ENCODE measurements around the gene BRD3. TPM values are rescaled to one million over a fixed set of nuclear protein-coding genes. Genes with fewer than 3 reads are reported as not detected.
A peak's percentile ranks its signal among the peaks of the same experiment; 100 is the strongest.
"Not testable (repeated sequence)": the region's sequence is repeated elsewhere in the genome, so short reads cannot be mapped to it uniquely, and the experiment has no call there.

BRD3 gene
- total RNA-seq, 1 experiment from 2014 or later = 4.0 TPM

DNA sequence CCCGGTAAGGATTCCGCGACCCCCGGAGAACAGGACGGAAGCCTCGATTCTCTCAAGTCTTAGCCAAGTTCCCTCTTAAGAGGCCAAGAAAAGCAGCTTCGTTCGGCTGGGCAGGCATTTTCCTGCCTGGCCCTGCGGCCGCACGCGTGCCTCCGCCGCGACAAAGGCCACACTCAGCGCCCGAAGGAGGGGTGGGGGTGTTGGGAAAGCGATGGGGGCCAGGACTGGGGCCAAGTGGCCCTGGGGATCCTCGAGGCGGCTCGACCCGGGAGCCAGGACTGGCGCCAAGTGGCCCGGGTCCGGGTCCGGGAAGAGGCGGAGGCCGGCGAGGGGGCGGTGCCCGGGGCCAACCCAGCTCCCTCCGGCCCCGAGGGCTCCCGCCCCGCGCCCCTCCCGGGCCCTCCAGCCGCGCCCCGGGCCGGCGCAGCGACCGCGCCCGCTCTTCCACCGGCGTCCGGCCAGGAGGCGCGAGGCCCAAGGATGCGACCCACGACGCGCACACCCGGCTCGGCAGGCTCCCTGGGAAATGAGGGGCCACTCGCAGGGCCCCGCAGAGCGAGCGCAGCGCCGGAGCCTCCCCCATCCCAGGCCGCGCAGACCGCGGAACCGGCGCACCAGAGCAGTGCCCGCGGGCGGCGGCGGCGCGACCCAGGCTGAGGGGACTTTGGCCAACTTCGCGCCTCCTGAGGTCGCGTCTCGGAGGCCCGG, 76.5 kb downstream of the BRD3 start:
- no peak for DNase-seq
- Histone ChIP-seq H3K4me2 (ENCODE audit: low read depth, low read length, poor library complexity, severe bottlenecking) (peak overlapping the region; percentile 97), H2AFZ (ENCODE audit: low read length) (no peak overlapping the region), H3K9ac (ENCODE audit: low read length) (peak overlapping the region; percentile 77), H3K4me3 (ENCODE audit: low read length) (peak overlapping the region; percentile 75), H3K9me2 (replicated peaks; ENCODE audit: insufficient read depth, low read length) (no peaks in the 10 kb centered on the region), H3K27ac (ENCODE audit: low read length) (no peak overlapping the region), H3K27me3 (ENCODE audit: low read length) (no peaks in the 10 kb centered on the region), H3K9me3 (ENCODE audit: low read length) (no peaks in the 10 kb centered on the region), H3K79me2 (ENCODE audit: low read length) (no peaks in the 10 kb centered on the region), H3K36me3 (ENCODE audit: insufficient read depth, low read length) (no peaks in the 10 kb centered on the region), H4K20me1 (ENCODE audit: insufficient read depth, low read depth, low read length) (peaks cover 45% of the 10 kb centered on the region), H3K4me1 (ENCODE audit: low read length) (peaks cover 14% of the 10 kb centered on the region)

DNA sequence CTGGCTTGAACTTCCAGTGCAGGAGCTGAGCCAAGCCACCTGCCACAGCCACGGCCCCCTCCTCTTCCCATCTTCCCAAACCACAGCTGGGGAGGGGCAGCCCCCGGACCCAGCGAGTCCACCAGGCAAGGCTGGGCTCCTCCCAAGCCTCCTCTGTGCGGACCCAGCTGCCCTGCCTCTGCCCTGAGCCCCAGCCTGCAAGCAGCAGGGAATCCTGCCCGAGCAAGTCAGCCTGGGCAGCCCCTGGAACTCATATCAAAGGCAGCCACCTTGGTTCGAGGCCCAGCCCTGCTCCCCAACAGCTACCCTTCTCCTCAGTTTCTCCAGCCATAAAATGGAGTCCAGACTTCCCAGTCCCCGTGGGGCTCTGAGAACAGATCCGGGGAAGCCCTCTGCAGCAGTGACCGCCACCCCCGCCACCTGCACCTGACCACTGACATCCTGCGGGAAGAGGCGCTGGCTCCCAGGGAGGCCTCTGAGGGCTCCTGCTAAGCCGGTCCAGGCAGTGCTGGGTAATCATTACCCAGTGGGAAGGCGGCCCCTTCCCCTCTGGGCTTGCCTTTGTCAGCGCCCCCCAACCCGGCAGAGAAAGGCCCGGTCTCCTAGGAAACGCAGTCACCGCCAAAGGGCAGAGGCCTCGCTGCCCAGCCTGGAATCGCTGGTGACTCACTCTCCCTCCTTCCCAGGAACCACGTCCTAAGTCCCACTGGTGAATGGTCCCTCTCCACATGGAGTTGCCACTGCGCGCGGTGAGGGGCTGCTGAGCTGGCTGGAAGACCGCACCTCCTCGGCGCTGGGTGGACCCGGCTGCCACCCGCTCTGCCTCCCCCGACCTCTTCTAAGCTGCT, 77.2 kb downstream of the BRD3 start:
- Histone ChIP-seq H3K27ac (ENCODE audit: low read length) (no peak overlapping the region), H3K9me3 (ENCODE audit: low read length) (no peaks in the 10 kb centered on the region), H3K36me3 (ENCODE audit: insufficient read depth, low read length) (no peaks in the 10 kb centered on the region), H3K9ac (ENCODE audit: low read length) (no peak overlapping the region), H3K4me1 (ENCODE audit: low read length) (peaks cover 14% of the 10 kb centered on the region), H2AFZ (ENCODE audit: low read length) (no peak overlapping the region), H3K9me2 (replicated peaks; ENCODE audit: insufficient read depth, low read length) (no peaks in the 10 kb centered on the region), H3K4me3 (ENCODE audit: low read length) (peak overlapping the region; percentile 75; the same call in 1 of the 2 replicates), H4K20me1 (ENCODE audit: insufficient read depth, low read depth, low read length) (peaks cover 50% of the 10 kb centered on the region), H3K27me3 (ENCODE audit: low read length) (no peaks in the 10 kb centered on the region), H3K4me2 (ENCODE audit: low read depth, low read length, poor library complexity, severe bottlenecking) (peak overlapping the region; percentile 97), H3K79me2 (ENCODE audit: low read length) (no peaks in the 10 kb centered on the region)
- no peak for DNase-seq

DNA sequence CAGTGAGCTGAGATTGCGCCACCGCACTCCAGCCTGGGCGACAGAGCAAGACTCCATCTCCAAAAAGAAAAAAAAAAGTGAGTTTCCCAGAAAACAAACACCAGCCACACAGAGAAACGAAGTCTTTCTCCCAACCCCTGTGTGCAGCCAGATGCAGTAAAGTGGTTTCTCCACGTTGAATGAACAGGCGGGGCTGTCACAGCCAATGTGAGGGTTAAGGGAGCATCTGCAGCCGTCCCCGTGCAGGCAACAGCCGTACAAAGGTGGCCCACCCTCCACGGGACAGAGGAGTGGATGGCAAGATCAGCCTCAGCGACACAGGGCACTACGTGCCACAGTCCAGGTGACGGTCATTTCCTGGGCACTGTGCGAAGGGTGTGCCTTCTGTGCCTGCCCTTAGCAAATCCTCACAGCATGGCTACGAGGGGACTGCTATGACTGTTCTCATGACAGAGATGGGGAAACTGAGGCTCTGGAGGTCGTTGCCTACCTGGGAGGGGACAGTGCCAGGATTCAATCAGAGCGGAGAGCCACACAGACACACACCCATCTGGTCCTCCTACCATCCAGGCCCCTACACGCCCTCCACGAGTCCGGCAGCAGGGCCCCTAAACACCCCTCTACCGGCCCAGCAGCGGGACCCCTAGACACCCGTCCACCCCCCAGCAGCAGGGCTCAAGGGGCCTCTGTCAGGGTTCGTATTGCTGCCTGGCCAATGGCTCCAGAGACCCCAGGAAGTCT, 78.0 kb downstream of the BRD3 start:
- no peak overlapping the region for H3K4me3 ChIP-seq (ENCODE audit: low read length)
- H2AFZ ChIP-seq (ENCODE audit: low read length) = no peak overlapping the region
- no peak for DNase-seq

DNA sequence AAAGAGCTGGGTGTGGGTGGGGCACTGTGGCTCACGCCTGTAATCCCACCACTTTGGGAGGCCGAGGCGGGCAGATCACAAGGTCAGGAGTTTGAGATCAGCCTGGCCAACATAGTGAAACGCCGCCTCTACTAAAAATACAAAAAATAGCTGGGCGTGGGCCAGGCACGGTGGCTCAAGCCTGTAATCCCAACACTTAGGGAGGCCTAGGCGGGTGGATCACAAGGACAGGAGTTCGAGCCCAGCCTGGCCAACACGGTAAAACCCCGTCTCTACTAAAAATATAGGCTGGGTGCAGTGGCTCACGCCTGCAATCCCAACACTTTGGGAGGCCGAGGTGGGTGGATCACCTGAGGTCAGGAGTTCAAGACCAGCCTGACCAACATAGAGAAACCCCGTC, 79.1 kb downstream of the BRD3 start:
- H3K36me3 ChIP-seq (ENCODE audit: insufficient read depth, low read length); H3K9me2 ChIP-seq (replicated peaks; ENCODE audit: insufficient read depth, low read length); H3K4me2 ChIP-seq (ENCODE audit: low read depth, low read length, poor library complexity, severe bottlenecking); H3K27me3 ChIP-seq (ENCODE audit: low read length); H3K79me2 ChIP-seq (ENCODE audit: low read length); DNase-seq; H2AFZ ChIP-seq (ENCODE audit: low read length); H3K27ac ChIP-seq (ENCODE audit: low read length); H3K9ac ChIP-seq (ENCODE audit: low read length); H3K4me3 ChIP-seq (ENCODE audit: low read length); H3K9me3 ChIP-seq (ENCODE audit: low read length): not testable (repeated sequence)
- H3K4me1 ChIP-seq (ENCODE audit: low read length) = peaks cover 14% of the 10 kb centered on the region
- peaks cover 45% of the 10 kb centered on the region for H4K20me1 ChIP-seq (ENCODE audit: insufficient read depth, low read depth, low read length)

More for the DNA sequence above, 78.0 kb downstream of the BRD3 start:
- no peaks in the 10 kb centered on the region for H3K9me2 ChIP-seq (replicated peaks; ENCODE audit: insufficient read depth, low read length)
- H3K4me1 ChIP-seq (ENCODE audit: low read length) = peaks cover 14% of the 10 kb centered on the region
- H4K20me1 ChIP-seq (ENCODE audit: insufficient read depth, low read depth, low read length) = peaks cover 48% of the 10 kb centered on the region
- H3K9me3 ChIP-seq (ENCODE audit: low read length) = no peaks in the 10 kb centered on the region
- no peaks in the 10 kb centered on the region for H3K27me3 ChIP-seq (ENCODE audit: low read length)
- no peak overlapping the region for H3K4me2 ChIP-seq (ENCODE audit: low read depth, low read length, poor library complexity, severe bottlenecking)
- no peak overlapping the region for H3K9ac ChIP-seq (ENCODE audit: low read length)
- no peaks in the 10 kb centered on the region for H3K79me2 ChIP-seq (ENCODE audit: low read length)
- H3K36me3 ChIP-seq (ENCODE audit: insufficient read depth, low read length) = no peaks in the 10 kb centered on the region
- H3K27ac ChIP-seq (ENCODE audit: low read length) = no peak overlapping the region

DNA sequence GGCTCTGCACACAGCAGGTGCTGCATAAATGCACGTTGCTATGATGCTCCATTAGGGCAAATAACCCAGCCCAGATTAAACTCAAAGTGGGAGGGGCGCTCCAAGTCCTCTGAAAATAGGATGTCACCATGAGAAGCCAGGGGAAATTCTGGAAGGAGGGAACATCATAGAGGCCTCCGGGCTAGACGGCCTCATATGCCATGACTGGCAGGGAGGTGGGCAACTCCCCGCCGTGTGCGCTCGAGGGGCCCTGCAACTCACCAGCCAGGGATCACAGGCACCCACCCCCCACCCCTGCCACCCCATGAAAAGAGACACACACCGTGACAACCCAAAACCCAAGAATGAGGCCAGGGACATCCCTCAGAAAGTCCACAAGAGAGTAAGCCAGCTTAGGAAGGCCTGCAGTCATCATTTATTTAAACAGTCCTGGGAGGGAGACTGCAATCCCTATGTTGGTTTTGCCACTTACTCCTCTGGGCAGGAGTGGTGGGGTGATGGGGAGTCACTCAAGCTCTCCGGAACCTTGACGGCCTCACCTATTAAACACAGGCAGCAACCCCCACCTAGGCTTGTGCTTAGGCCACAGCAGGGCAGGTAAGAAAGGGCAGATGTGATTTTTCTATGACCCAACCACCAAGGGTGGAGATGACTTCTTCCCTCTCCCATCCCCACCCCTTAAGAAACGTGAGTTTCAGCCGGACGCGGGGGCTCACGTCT, 79.7 kb downstream of the BRD3 start:
- Histone ChIP-seq H4K20me1 (ENCODE audit: insufficient read depth, low read depth, low read length) (peaks cover 41% of the 10 kb centered on the region), H3K9me2 (replicated peaks; ENCODE audit: insufficient read depth, low read length) (no peaks in the 10 kb centered on the region), H3K4me2 (ENCODE audit: low read depth, low read length, poor library complexity, severe bottlenecking) (no peak overlapping the region)

DNA sequence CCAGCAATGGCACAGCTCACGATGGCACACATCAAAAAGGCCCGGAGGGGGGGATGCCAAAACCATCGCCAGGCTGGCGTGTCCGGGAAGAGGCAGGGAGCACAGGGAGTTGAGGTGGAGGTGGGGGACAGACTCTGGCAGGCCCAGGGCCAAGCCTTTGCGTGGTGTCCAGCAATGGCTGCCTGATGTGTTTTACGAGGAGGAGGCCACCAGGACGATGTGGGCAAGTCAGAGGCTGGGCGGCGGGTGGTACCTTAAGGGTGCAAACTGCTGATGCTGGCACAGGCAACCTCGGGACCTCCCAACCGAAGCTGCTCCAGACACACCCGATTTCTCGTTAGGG, 80.4 kb downstream of the BRD3 start:
- no peak overlapping the region for H3K27ac ChIP-seq (ENCODE audit: low read length)
- no peak for DNase-seq
- H4K20me1 ChIP-seq (ENCODE audit: insufficient read depth, low read depth, low read length) = peaks cover 41% of the 10 kb centered on the region
- no peaks in the 10 kb centered on the region for H3K27me3 ChIP-seq (ENCODE audit: low read length)
- H3K4me3 ChIP-seq (ENCODE audit: low read length) = no peak overlapping the region
- peaks cover 4% of the 10 kb centered on the region for H3K4me1 ChIP-seq (ENCODE audit: low read length)
- H3K9ac ChIP-seq (ENCODE audit: low read length) = no peak overlapping the region
- no peak overlapping the region for H3K4me2 ChIP-seq (ENCODE audit: low read depth, low read length, poor library complexity, severe bottlenecking)
- H3K36me3 ChIP-seq (ENCODE audit: insufficient read depth, low read length) = no peaks in the 10 kb centered on the region
- H3K9me3 ChIP-seq (ENCODE audit: low read length) = no peaks in the 10 kb centered on the region
- H2AFZ ChIP-seq (ENCODE audit: low read length) = no peak overlapping the region
- no peaks in the 10 kb centered on the region for H3K9me2 ChIP-seq (replicated peaks; ENCODE audit: insufficient read depth, low read length)
- H3K79me2 ChIP-seq (ENCODE audit: low read length) = no peaks in the 10 kb centered on the region

More for the DNA sequence above, 79.7 kb downstream of the BRD3 start:
- Histone ChIP-seq H3K27me3 (ENCODE audit: low read length) (no peaks in the 10 kb centered on the region), H3K27ac (ENCODE audit: low read length) (no peak overlapping the region), H3K4me3 (ENCODE audit: low read length) (no peak overlapping the region), H3K36me3 (ENCODE audit: insufficient read depth, low read length) (no peaks in the 10 kb centered on the region), H3K9ac (ENCODE audit: low read length) (no peak overlapping the region), H3K9me3 (ENCODE audit: low read length) (no peaks in the 10 kb centered on the region), H2AFZ (ENCODE audit: low read length) (no peak overlapping the region), H3K79me2 (ENCODE audit: low read length) (no peaks in the 10 kb centered on the region), H3K4me1 (ENCODE audit: low read length) (peaks cover 8% of the 10 kb centered on the region)
- no peak for DNase-seq

DNA sequence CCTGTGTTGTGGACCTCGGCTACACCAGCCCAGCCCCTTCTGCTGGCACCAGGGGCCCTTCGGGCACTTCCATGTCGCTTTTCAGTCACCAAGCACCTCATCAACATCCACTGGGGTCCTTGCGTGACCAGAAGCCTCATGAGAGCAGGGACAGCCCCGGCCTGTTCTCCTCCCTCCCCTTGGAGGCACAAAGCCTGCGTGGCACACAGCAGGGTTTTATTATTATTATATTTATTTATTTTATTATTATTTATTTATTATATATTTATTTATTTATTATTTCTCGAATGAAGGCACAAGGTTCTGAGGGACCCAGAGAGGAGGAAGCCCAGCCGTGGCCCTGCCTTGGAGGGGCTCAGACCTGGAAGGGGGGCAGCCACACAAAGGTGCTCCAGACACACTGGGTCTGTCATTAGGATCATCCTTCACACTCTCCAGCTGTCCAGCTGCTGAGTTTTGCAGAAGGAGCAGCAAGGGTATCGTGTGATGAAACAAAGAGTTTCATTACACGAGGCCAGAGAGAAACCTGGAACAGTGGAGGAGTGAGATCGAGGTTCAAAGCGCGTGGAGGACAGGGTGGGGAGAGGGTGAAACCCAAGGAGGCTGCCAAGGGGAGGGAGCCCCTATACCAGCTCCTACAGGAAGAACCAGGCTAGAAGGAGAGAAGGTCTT, 80.9 kb downstream of the BRD3 start:
- H3K27me3 ChIP-seq (ENCODE audit: low read length) = no peaks in the 10 kb centered on the region
- H3K27ac ChIP-seq (ENCODE audit: low read length) = no peak overlapping the region
- no peak overlapping the region for H3K4me2 ChIP-seq (ENCODE audit: low read depth, low read length, poor library complexity, severe bottlenecking)
- no peak overlapping the region for H3K9ac ChIP-seq (ENCODE audit: low read length)
- no peaks in the 10 kb centered on the region for H3K9me3 ChIP-seq (ENCODE audit: low read length)
- H3K79me2 ChIP-seq (ENCODE audit: low read length) = no peaks in the 10 kb centered on the region
- peaks cover 46% of the 10 kb centered on the region for H4K20me1 ChIP-seq (ENCODE audit: insufficient read depth, low read depth, low read length)
- H3K36me3 ChIP-seq (ENCODE audit: insufficient read depth, low read length) = no peaks in the 10 kb centered on the region
- no peaks in the 10 kb centered on the region for H3K9me2 ChIP-seq (replicated peaks; ENCODE audit: insufficient read depth, low read length)
- no peak overlapping the region for H2AFZ ChIP-seq (ENCODE audit: low read length)
- peaks cover 4% of the 10 kb centered on the region for H3K4me1 ChIP-seq (ENCODE audit: low read length)
- no peak for DNase-seq
- H3K4me3 ChIP-seq (ENCODE audit: low read length) = no peak overlapping the region

Data from Karpas-422 (cell line).